ENCODE data around the gene RALGDS. TPM values are rescaled to one million over a fixed set of nuclear protein-coding genes. Genes with fewer than 3 reads are reported as not detected.
A peak's percentile ranks its signal among the peaks of the same experiment; 100 is the strongest.

RALGDS gene
- total RNA-seq, 2 experiments from 2014 or later: 23.8 to 28.2 TPM

GRCh38 chr9:133144142-133144903 is 23.3 kb upstream of the RALGDS start:
- Histone ChIP-seq H4K20me1 (ENCODE audit: insufficient read depth, low read length) (peaks cover 17% of the 10 kb centered on the region), H2AFZ (ENCODE audit: low read length) (no peak overlapping the region), H3K4me1 (ENCODE audit: insufficient read depth, low read length, poor library complexity, severe bottlenecking) (peaks cover 31% of the 10 kb centered on the region), H3K4me3 (ENCODE audit: low read depth, low read length, poor library complexity, severe bottlenecking) (peak overlapping the region; percentile 46), H3K4me2 (ENCODE audit: low read length) (peak overlapping the region; percentile 70), H3K27ac (ENCODE audit: low read depth, low read length, poor library complexity, severe bottlenecking) (no peak overlapping the region), H3K79me2 (ENCODE audit: insufficient read depth, low read depth, low read length) (peaks cover 10% of the 10 kb centered on the region; the same call in 1 of the 2 replicates), H3K9me3 (ENCODE audit: low read length) (no peaks in the 10 kb centered on the region), H3K9me2 (ENCODE audit: insufficient read depth, low read length) (no peaks in the 10 kb centered on the region), H3K36me3 (ENCODE audit: insufficient read depth, low read length) (no peaks in the 10 kb centered on the region; the same call in 1 of the 2 replicates)
- peak; percentile 74 for DNase-seq (ENCODE audit: low spot score)
- ChIA-PET CTCF (ENCODE audit: unreplicated experiment) (interaction anchor here (0.9 to 1.1 kb wide), 5 partner anchors 11 to 42 kb away, joined by 3 to 7 read pairs (median 4); no protein-coding TSS in a partner anchor), POLR2A (interaction anchor here (0.6 kb wide), 1 partner anchor 230 kb away, joined by 3 read pairs; no protein-coding TSS in a partner anchor)
- TF ChIP-seq EZH2phosphoT487 (IDR thresholded peaks at IDR 0.05; ENCODE audit: borderline replicate concordance, low read depth, low read length) (no peak), CTCF (conservative IDR thresholded peaks at IDR 0.05; ENCODE audit: low read length) (peak; percentile 98)
- no TSS peak for BruUV-seq (replicated peaks)
- intact Hi-C loops (cut with micrococcal nuclease; ENCODE audit: unreplicated experiment): loop anchor here (1.0 to 2.0 kb wide), 3 partner anchors 41 to 122 kb away; no protein-coding TSS in a partner anchor

GRCh38 chr9:133143639-133144141 is 22.6 kb upstream of the RALGDS start:
- Histone ChIP-seq H3K4me3 (ENCODE audit: low read depth, low read length, poor library complexity, severe bottlenecking) (no peak overlapping the region), H3K4me1 (ENCODE audit: insufficient read depth, low read length, poor library complexity, severe bottlenecking) (peaks cover 30% of the 10 kb centered on the region), H3K4me2 (ENCODE audit: low read length) (peak overlapping the region; percentile 70), H3K27ac (ENCODE audit: low read depth, low read length, poor library complexity, severe bottlenecking) (no peak overlapping the region), H3K9me2 (ENCODE audit: insufficient read depth, low read length) (no peaks in the 10 kb centered on the region), H3K79me2 (ENCODE audit: insufficient read depth, low read depth, low read length) (peaks cover 10% of the 10 kb centered on the region; the same call in 1 of the 2 replicates), H3K36me3 (ENCODE audit: insufficient read depth, low read length) (no peaks in the 10 kb centered on the region; the same call in 1 of the 2 replicates), H2AFZ (ENCODE audit: low read length) (no peak overlapping the region), H3K9me3 (ENCODE audit: low read length) (no peaks in the 10 kb centered on the region), H4K20me1 (ENCODE audit: insufficient read depth, low read length) (peaks cover 17% of the 10 kb centered on the region)
- no TSS peak for BruUV-seq (replicated peaks)
- POLR2A ChIA-PET: interaction anchor here (0.6 kb wide), 2 partner anchors 49 to 229 kb away, joined by 3 to 6 read pairs; no protein-coding TSS in a partner anchor
- intact Hi-C loops (cut with micrococcal nuclease; ENCODE audit: unreplicated experiment): loop anchor here (1.0 to 2.0 kb wide), 3 partner anchors 40 to 121 kb away; no protein-coding TSS in a partner anchor
- no peak for TF ChIP-seq EZH2phosphoT487 (IDR thresholded peaks at IDR 0.05; ENCODE audit: borderline replicate concordance, low read depth, low read length)
- no peak for TF ChIP-seq CTCF (conservative IDR thresholded peaks at IDR 0.05; ENCODE audit: low read length)
- CTCF ChIA-PET (ENCODE audit: unreplicated experiment): interaction anchor here (0.5 to 1.1 kb wide), 6 partner anchors 11 to 41 kb away, joined by 3 to 7 read pairs (median 4); no protein-coding TSS in a partner anchor
- no peak for DNase-seq (ENCODE audit: low spot score)

All from OCI-LY7 (cell line).